OCI-LY3 (cell line): ENCODE measurements around the gene ATP7B.

Source experiments
- H2AFZ ChIP-seq: fragments of 200-600, 300-600 bp; shearing (Covaris generic); 2 replicates; pipeline ENCODE4 v1.6.0; 2014; ENCODE audit warnings: antibody characterized with exemption, low read depth, low read length
- H3K27ac ChIP-seq: fragments of 200-600, 300-600 bp; sonication (generic); 2 replicates; pipeline ENCODE4 v1.5.1; 2014; ENCODE audit warnings: mild to moderate bottlenecking, low read length, moderate library complexity, mixed read lengths
- H3K27me3 ChIP-seq: fragments of 200-600, 300-600 bp; sonication (generic); 2 replicates; pipeline ENCODE4 v1.6.1; 2014; ENCODE audit warnings: low read depth, low read length, mixed read lengths
- H3K36me3 ChIP-seq: fragments of 200-600, 300-600 bp; sonication (generic); replicated peaks from 2 replicates; pipeline ENCODE3; 2014; ENCODE audit warnings: low read depth, low read length, mixed read lengths
- H3K4me1 ChIP-seq: fragments of 300-600, 200-600 bp; sonication (generic); 2 replicates; pipeline ENCODE4 v1.6.1; 2014; ENCODE audit warnings: low read length, mixed read lengths
- H3K4me2 ChIP-seq: fragments of 200-600, 300-600 bp; sonication (generic); 2 replicates; pipeline ENCODE4 v1.6.1; 2014; ENCODE audit warnings: low read length, mixed read lengths
- H3K4me3 ChIP-seq: fragments of 300-600, 200-600 bp; sonication (generic); 2 replicates; pipeline ENCODE4 v1.5.1; 2014; ENCODE audit warnings: antibody characterized with exemption, mild to moderate bottlenecking, low read length, moderate library complexity
- H3K79me2 ChIP-seq: fragments of 300-600, 200-600 bp; shearing (Covaris generic); 2 replicates; pipeline ENCODE4 v1.6.1; 2014; ENCODE audit warnings: mild to moderate bottlenecking, low read length, mixed read lengths
- H3K9ac ChIP-seq: fragments of 300-600, 200-600 bp; shearing (Covaris generic); 2 replicates; pipeline ENCODE4 v1.6.0; 2014; ENCODE audit warnings: mild to moderate bottlenecking, low read length, moderate library complexity
- H3K9me3 ChIP-seq: fragments of 200-600, 300-600 bp; shearing (Covaris generic); 2 replicates; pipeline ENCODE4 v1.6.1; 2014; ENCODE audit warnings: low read length, mixed read lengths; ENCODE audit not compliant: insufficient read depth
- H4K20me1 ChIP-seq: fragments of 200-600, 300-600 bp; sonication (generic); 2 replicates; pipeline ENCODE4 v1.6.1; 2016; ENCODE audit warnings: low read length, mixed read lengths; ENCODE audit not compliant: insufficient read depth
- CTCF ChIP-seq: fragments of 200-600, 300-600 bp; sonication (generic); IDR thresholded peaks from 2 replicates; pipeline ENCODE4 v1.5.1; 2014; ENCODE audit warnings: antibody characterized with exemption, low read length, low read depth
- EZH2phosphoT487 ChIP-seq: fragments of 200-600 bp; shearing (Covaris generic); IDR thresholded peaks from 2 replicates; pipeline ENCODE4 v1.6.1; 2018; ENCODE audit warnings: antibody characterized with exemption, mixed run types, low read depth

ATP7B gene

GRCh38 chr13:51950722-51951121 lies 60.5 kb downstream of the ATP7B start:
- Histone ChIP-seq H2AFZ (no peak overlapping the region), H3K4me2 (no peak overlapping the region), H3K27ac (no peak overlapping the region), H3K4me3 (no peak overlapping the region), H3K79me2 (no peaks in the 10 kb centered on the region), H4K20me1 (no peaks in the 10 kb centered on the region), H3K9me3 (no peaks in the 10 kb centered on the region), H3K4me1 (peaks cover 36% of the 10 kb centered on the region), H3K9ac (no peak overlapping the region), H3K36me3 (peaks cover 29% of the 10 kb centered on the region), H3K27me3 (peaks cover 17% of the 10 kb centered on the region)
- TF ChIP-seq EZH2phosphoT487: no peak
- TF ChIP-seq CTCF: no peak

GRCh38 chr13:51946163-51946669 lies 65.0 kb downstream of the ATP7B start:
- H3K79me2 ChIP-seq: no peaks in the 10 kb centered on the region
- H4K20me1 ChIP-seq: no peaks in the 10 kb centered on the region
- peaks cover 48% of the 10 kb centered on the region for H3K4me1 ChIP-seq
- H3K27ac ChIP-seq: no peak overlapping the region; the same call in 1 of the 2 replicates
- peak overlapping the region; percentile 96 for H3K4me2 ChIP-seq
- TF ChIP-seq CTCF: no peak
- TF ChIP-seq EZH2phosphoT487: no peak
- H3K9me3 ChIP-seq: no peaks in the 10 kb centered on the region
- H3K9ac ChIP-seq: peak overlapping the region; percentile 70; the same call in 1 of the 2 replicates
- peaks cover 31% of the 10 kb centered on the region for H3K36me3 ChIP-seq
- H3K4me3 ChIP-seq: peak overlapping the region; percentile 68; the same call in 1 of the 2 replicates
- peaks cover 21% of the 10 kb centered on the region for H3K27me3 ChIP-seq
- H2AFZ ChIP-seq: no peak overlapping the region

- Histone ChIP-seq H3K27me3 (peaks cover 11% of the 10 kb centered on the region), H3K79me2 (no peaks in the 10 kb centered on the region), H3K4me1 (peaks cover 48% of the 10 kb centered on the region), H3K27ac (peak overlapping the region; percentile 86), H3K9ac (peak overlapping the region; percentile 70), H2AFZ (peak overlapping the region; percentile 41; the same call in 1 of the 2 replicates), H3K4me2 (peak overlapping the region; percentile 96), H4K20me1 (no peaks in the 10 kb centered on the region), H3K4me3 (peak overlapping the region; percentile 68), H3K36me3 (peaks cover 23% of the 10 kb centered on the region), H3K9me3 (no peaks in the 10 kb centered on the region)
- TF ChIP-seq EZH2phosphoT487: no peak
- no peak for TF ChIP-seq CTCF
These were observed 66.1 kb downstream of the ATP7B start for GRCh38 chr13:51945149-51945548.

GRCh38 chr13:51944428-51944827 lies 66.8 kb downstream of the ATP7B start:
- peak overlapping the region; percentile 96 for H3K4me2 ChIP-seq
- H4K20me1 ChIP-seq: no peaks in the 10 kb centered on the region
- no peak for TF ChIP-seq EZH2phosphoT487
- no peak for TF ChIP-seq CTCF
- peak overlapping the region; percentile 86 for H3K27ac ChIP-seq
- H3K9ac ChIP-seq: peak overlapping the region; percentile 65
- no peaks in the 10 kb centered on the region for H3K9me3 ChIP-seq
- H3K79me2 ChIP-seq: no peaks in the 10 kb centered on the region
- peaks cover 48% of the 10 kb centered on the region for H3K4me1 ChIP-seq
- peak overlapping the region; percentile 68 for H3K4me3 ChIP-seq
- peaks cover 16% of the 10 kb centered on the region for H3K36me3 ChIP-seq
- H3K27me3 ChIP-seq: peaks cover 10% of the 10 kb centered on the region
- no peak overlapping the region for H2AFZ ChIP-seq
